ENCODE data around the gene LCN15.
"Not testable (repeated sequence)": the region's sequence is repeated elsewhere in the genome, so short reads cannot be mapped to it uniquely, and the experiment has no call there.

Gene LCN15

GRCh38 chr9:136774416-136775045, 10.2 kb upstream of the LCN15 start:
- no peak for DNase-seq

- peak; percentile 44 to 56 for DNase-seq
Measured at GRCh38 chr9:136773386-136774044, 9.2 kb upstream of the LCN15 start.

- DNase-seq = no peak
Measured at GRCh38 chr9:136771907-136772415, 7.6 kb upstream of the LCN15 start.

- DNase-seq = peak; percentile 67 to 75
Measured at GRCh38 chr9:136769710-136770191, 5.4 kb upstream of the LCN15 start.

GRCh38 chr9:136766410-136767120, 2.2 kb upstream of the LCN15 start:
- DNase-seq = peak; percentile 57 to 66

GRCh38 chr9:136765745-136766409, 1.6 kb upstream of the LCN15 start:
- DNase-seq = not testable (repeated sequence)

GRCh38 chr9:136765041-136765440, 723 bp upstream of the LCN15 start:
- DNase-seq = no peak

GRCh38 chr9:136763649-136764035, 676 bp downstream of the LCN15 start:
- no peak for DNase-seq

GRCh38 chr9:136762915-136763648, 1.2 kb downstream of the LCN15 start:
- peak; percentile 66 to 73 for DNase-seq

GRCh38 chr9:136762221-136762691, 2.1 kb downstream of the LCN15 start:
- no peak for DNase-seq

GRCh38 chr9:136761545-136761981, 2.8 kb downstream of the LCN15 start:
- DNase-seq = no peak

GRCh38 chr9:136760834-136761544, 3.3 kb downstream of the LCN15 start:
- DNase-seq = peak in 1 of 2 experiments; percentile 54

- no peak for DNase-seq
Measured at GRCh38 chr9:136760424-136760823, 3.9 kb downstream of the LCN15 start.

- no peak for DNase-seq
Measured at GRCh38 chr9:136759436-136760325, 4.6 kb downstream of the LCN15 start.

- DNase-seq = no peak
Measured at GRCh38 chr9:136759001-136759400, 5.3 kb downstream of the LCN15 start.

GRCh38 chr9:136757751-136758140, 6.6 kb downstream of the LCN15 start:
- DNase-seq = no peak

GRCh38 chr9:136757328-136757727, 7.0 kb downstream of the LCN15 start:
- no peak for DNase-seq

GRCh38 chr9:136756836-136757235, 7.5 kb downstream of the LCN15 start:
- no peak for DNase-seq

GRCh38 chr9:136756134-136756438, 8.2 kb downstream of the LCN15 start:
- no peak for DNase-seq

GRCh38 chr9:136755302-136756133, 8.8 kb downstream of the LCN15 start:
- DNase-seq = not testable (repeated sequence)

All from activated T-cell treated with anti-CD3 and anti-CD28 coated beads, Interleukin-2, amount 50 U/mL, for 48 hours (primary cell).